IMR-90 (cell line): ENCODE data around the gene ALOXE3.

Source experiments
- BHLHE40 ChIP-seq: fragments of 150-350 bp; IDR thresholded peaks from 2 replicates; pipeline ENCODE4 v1.6.1; 2016; ENCODE audit warnings: mild to moderate bottlenecking, low read depth, low read length
- CEBPB ChIP-seq: IDR thresholded peaks from 2 replicates; pipeline ENCODE4 v1.6.1; 2012; ENCODE audit warnings: low read depth, low read length, improper control_type of control experiment
- CHD1 ChIP-seq: IDR thresholded peaks from 2 replicates; pipeline ENCODE4 v1.6.1; 2012; ENCODE audit warnings: low read depth, low read length, improper control_type of control experiment
- ELK1 ChIP-seq: fragments of 150-350 bp; IDR thresholded peaks from 2 replicates; pipeline ENCODE4 v1.6.1; 2016; ENCODE audit warnings: low read depth, mild to moderate bottlenecking, low read length, moderate library complexity, borderline replicate concordance
- MAFK ChIP-seq: IDR thresholded peaks from 2 replicates; pipeline ENCODE4 v1.6.1; 2012; ENCODE audit warnings: low read depth, low read length, improper control_type of control experiment
- MXI1 ChIP-seq: IDR thresholded peaks from 2 replicates; pipeline ENCODE4 v1.6.1; 2012; ENCODE audit warnings: low read depth, mild to moderate bottlenecking, low read length, moderate library complexity, borderline replicate concordance
- NFE2L2 ChIP-seq: fragments of 150-350 bp; IDR thresholded peaks from 2 replicates; pipeline ENCODE4 v1.6.1; 2016; ENCODE audit warnings: low read depth, mild to moderate bottlenecking, low read length
- POLR2A ChIP-seq: IDR thresholded peaks from 2 replicates; pipeline ENCODE4 v1.6.1; 2012; ENCODE audit warnings: mild to moderate bottlenecking, low read depth, low read length
- RAD21 ChIP-seq: IDR thresholded peaks from 2 replicates; pipeline ENCODE4 v1.6.1; 2012; ENCODE audit warnings: low read length, improper control_type of control experiment
- RCOR1 ChIP-seq: IDR thresholded peaks from 2 replicates; pipeline ENCODE4 v1.6.1; 2012; ENCODE audit warnings: mild to moderate bottlenecking, low read length, improper control_type of control experiment; ENCODE audit not compliant: insufficient replicate concordance
- RFX5 ChIP-seq: IDR thresholded peaks from 2 replicates; pipeline ENCODE4 v1.8.0; 2012; ENCODE audit warnings: low read depth, mild to moderate bottlenecking, low read length, moderate library complexity
- SMC3 ChIP-seq: fragments of 150-350 bp; IDR thresholded peaks from 2 replicates; pipeline ENCODE4 v1.6.1; 2016; ENCODE audit warnings: low read depth, mild to moderate bottlenecking, antibody characterized with exemption, low read length, moderate library complexity
- USF2 ChIP-seq: fragments of 150-350 bp; IDR thresholded peaks from 2 replicates; pipeline ENCODE4 v1.6.1; 2017; ENCODE audit warnings: mild to moderate bottlenecking, antibody characterized with exemption, low read length, low read depth
- TF ChIP-seq, protein P1 (sequence below): conservative IDR thresholded peaks from 2 replicates; pipeline ENCODE4 v1.5.1; 2012; ENCODE audit warnings: mild to moderate bottlenecking, low read depth, low read length, improper control_type of control experiment

DNA sequence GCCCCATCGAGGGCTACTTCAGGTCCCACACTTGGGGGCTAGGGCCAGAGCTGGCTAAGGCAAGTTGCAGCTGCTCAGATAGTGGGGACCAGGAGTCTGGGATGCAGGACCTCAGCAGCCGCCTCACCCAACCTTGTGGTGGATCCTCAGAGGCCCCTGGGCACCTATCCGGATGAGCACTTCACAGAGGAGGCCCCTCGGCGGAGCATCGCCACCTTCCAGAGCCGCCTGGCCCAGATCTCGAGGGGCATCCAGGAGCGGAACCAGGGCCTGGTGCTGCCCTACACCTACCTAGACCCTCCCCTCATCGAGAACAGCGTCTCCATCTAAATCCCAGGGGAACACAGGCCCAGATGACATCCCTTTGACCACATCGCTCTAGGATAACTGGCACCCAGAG lies 70.1 kb downstream of the ALOXE3 start:
- TF ChIP-seq POLR2A, result no peak
- TF ChIP-seq, protein P1, sequence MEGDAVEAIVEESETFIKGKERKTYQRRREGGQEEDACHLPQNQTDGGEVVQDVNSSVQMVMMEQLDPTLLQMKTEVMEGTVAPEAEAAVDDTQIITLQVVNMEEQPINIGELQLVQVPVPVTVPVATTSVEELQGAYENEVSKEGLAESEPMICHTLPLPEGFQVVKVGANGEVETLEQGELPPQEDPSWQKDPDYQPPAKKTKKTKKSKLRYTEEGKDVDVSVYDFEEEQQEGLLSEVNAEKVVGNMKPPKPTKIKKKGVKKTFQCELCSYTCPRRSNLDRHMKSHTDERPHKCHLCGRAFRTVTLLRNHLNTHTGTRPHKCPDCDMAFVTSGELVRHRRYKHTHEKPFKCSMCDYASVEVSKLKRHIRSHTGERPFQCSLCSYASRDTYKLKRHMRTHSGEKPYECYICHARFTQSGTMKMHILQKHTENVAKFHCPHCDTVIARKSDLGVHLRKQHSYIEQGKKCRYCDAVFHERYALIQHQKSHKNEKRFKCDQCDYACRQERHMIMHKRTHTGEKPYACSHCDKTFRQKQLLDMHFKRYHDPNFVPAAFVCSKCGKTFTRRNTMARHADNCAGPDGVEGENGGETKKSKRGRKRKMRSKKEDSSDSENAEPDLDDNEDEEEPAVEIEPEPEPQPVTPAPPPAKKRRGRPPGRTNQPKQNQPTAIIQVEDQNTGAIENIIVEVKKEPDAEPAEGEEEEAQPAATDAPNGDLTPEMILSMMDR, result no peak
- no peak for TF ChIP-seq CEBPB
- TF ChIP-seq RAD21, result no peak
- no peak for TF ChIP-seq USF2
- no peak for TF ChIP-seq ELK1
- TF ChIP-seq MAFK, result no peak
- no peak for TF ChIP-seq CHD1
- no peak for TF ChIP-seq RCOR1
- no peak for TF ChIP-seq BHLHE40
- no peak for TF ChIP-seq RFX5
- TF ChIP-seq NFE2L2, result no peak
- TF ChIP-seq MXI1, result no peak
- no peak for TF ChIP-seq SMC3
